IMR-90 (cell line): ENCODE results near the gene MRPS26. TPM values are rescaled to one million over a fixed set of nuclear protein-coding genes. Genes with fewer than 3 reads are reported as not detected.

ENCODE experiments used
- ATAC-seq: fragments of 200-7000 bp; cut with Tn5 transposase; 2 replicates; pipeline ENCODE4 v1.9.1; 2020; ENCODE audit warnings: low read depth, mild to moderate bottlenecking, moderate library complexity
- BruUV-seq: library from RNA; stranded (reverse); fragments of 400-500 nt; replicated peaks from 2 replicates; lab custom pipeline; 2021; lab: Mats Ljungman, UMichigan
- CTCF ChIA-PET: fragments of 300-600 bp; formaldehyde crosslinking; extraction: SDS; loops from one replicate; lab custom pipeline; 2021; ENCODE audit warnings: antibody characterized with exemption; lab: Yijun Ruan, JAX
- POLR2A ChIA-PET: fragments of 300-600 bp; sonication (Branson Sonifier 250); formaldehyde crosslinking; loops from one replicate; lab custom pipeline; 2022; ENCODE audit warnings: antibody characterized with exemption; ENCODE audit not compliant: unreplicated experiment; lab: Charles Lee
- DNase-seq: peaks from one replicate; pipeline ENCODE4 v3.0.0; 2013
- H2AFZ ChIP-seq: replicated peaks from 2 replicates; pipeline ENCODE3; 2013; ENCODE audit warnings: low read length, mild to moderate bottlenecking; ENCODE audit not compliant: poor library complexity
- H2AK5ac ChIP-seq: 2 replicates; pipeline ENCODE4 v1.6.1; 2013; ENCODE audit warnings: low read depth, low read length, inconsistent platforms
- H2AK9ac ChIP-seq: replicated peaks from 2 replicates; pipeline ENCODE3; 2013; ENCODE audit warnings: mild to moderate bottlenecking, low read depth, low read length, moderate library complexity; ENCODE audit not compliant: poor library complexity
- H2BK120ac ChIP-seq: 2 replicates; pipeline ENCODE4 v1.6.1; 2013; ENCODE audit warnings: low read depth, low read length, inconsistent platforms
- H2BK15ac ChIP-seq: 3 replicates; pipeline ENCODE4 v1.6.1; 2013; ENCODE audit warnings: low read depth, low read length, inconsistent platforms
- H2BK20ac ChIP-seq: 2 replicates; pipeline ENCODE4 v1.6.1; 2013; ENCODE audit warnings: low read depth, mild to moderate bottlenecking, inconsistent platforms, low read length, moderate library complexity
- H2BK5ac ChIP-seq: 2 replicates; pipeline ENCODE4 v1.6.1; 2013; ENCODE audit warnings: mild to moderate bottlenecking, low read depth, low read length, inconsistent platforms; ENCODE audit not compliant: poor library complexity, severe bottlenecking
- H3K14ac ChIP-seq: replicated peaks from 2 replicates; pipeline ENCODE4 v1.6.1; 2013; ENCODE audit warnings: low read depth, low read length, inconsistent platforms
- H3K18ac ChIP-seq: 2 replicates; pipeline ENCODE4 v1.6.1; 2013; ENCODE audit warnings: low read depth, low read length, control low read depth
- H3K23ac ChIP-seq: 2 replicates; pipeline ENCODE4 v1.6.1; 2013; ENCODE audit warnings: low read depth, low read length, inconsistent platforms
- H3K27ac ChIP-seq: 2 replicates; pipeline ENCODE4 v1.5.1; 2013; ENCODE audit warnings: mild to moderate bottlenecking, control low read depth, low read length; ENCODE audit not compliant: insufficient read depth
- H3K27me3 ChIP-seq: 2 replicates; pipeline ENCODE4 v1.6.1; 2013; ENCODE audit warnings: low read length; ENCODE audit not compliant: control insufficient read depth, insufficient read depth
- H3K36me3 ChIP-seq: 2 replicates; pipeline ENCODE4 v1.6.1; 2013; ENCODE audit warnings: low read length, mixed read lengths; ENCODE audit not compliant: control insufficient read depth, insufficient read depth
- H3K4ac ChIP-seq: 2 replicates; pipeline ENCODE4 v1.6.1; 2013; ENCODE audit warnings: low read depth, low read length, inconsistent platforms
- H3K4me1 ChIP-seq: 2 replicates; pipeline ENCODE4 v1.6.1; 2013; ENCODE audit warnings: low read length, mixed read lengths; ENCODE audit not compliant: control insufficient read depth, insufficient read depth
- H3K4me2 ChIP-seq: 2 replicates; pipeline ENCODE4 v1.6.1; 2013; ENCODE audit warnings: low read depth, mild to moderate bottlenecking, control low read depth, low read length, moderate library complexity
- H3K4me3 ChIP-seq: 2 replicates; pipeline ENCODE4 v1.5.1; 2013; ENCODE audit warnings: low read depth, mild to moderate bottlenecking, control low read depth, low read length, moderate library complexity; ENCODE audit not compliant: insufficient read depth
- H3K56ac ChIP-seq: 2 replicates; pipeline ENCODE4 v1.6.1; 2013; ENCODE audit warnings: low read length, inconsistent platforms; ENCODE audit not compliant: insufficient read depth; ENCODE audit errors: extremely low read depth
- H3K79me1 ChIP-seq, 2 experiments: 2 replicates each; pipeline ENCODE4 v1.6.1; 2013; ENCODE audit warnings: low read length in 2 of 2, inconsistent platforms in 1 of 2, low read depth in 1 of 2
- H3K9ac ChIP-seq: 2 replicates; pipeline ENCODE4 v1.6.1; 2013; ENCODE audit warnings: low read depth, low read length, control low read depth
- H3K9me1 ChIP-seq: 2 replicates; pipeline ENCODE4 v1.6.1; 2013; ENCODE audit warnings: low read length, inconsistent platforms; ENCODE audit not compliant: insufficient read depth
- H3K9me3 ChIP-seq: 2 replicates; pipeline ENCODE4 v1.6.1; 2013; ENCODE audit warnings: low read length; ENCODE audit not compliant: control insufficient read depth, insufficient read depth
- H4K20me1 ChIP-seq: 2 replicates; pipeline ENCODE4 v1.6.1; 2013; ENCODE audit warnings: low read length, inconsistent platforms; ENCODE audit not compliant: insufficient read depth
- H4K5ac ChIP-seq: 2 replicates; pipeline ENCODE4 v1.6.1; 2013; ENCODE audit warnings: mild to moderate bottlenecking, low read depth, low read length, control low read depth
- H4K8ac ChIP-seq, 2 experiments: 2 replicates each; pipeline ENCODE4 v1.6.1; 2013; ENCODE audit warnings: low read depth in 2 of 2, low read length in 2 of 2, control low read depth in 1 of 2, inconsistent platforms in 1 of 2
- H4K91ac ChIP-seq: 2 replicates; pipeline ENCODE4 v1.6.1; 2013; ENCODE audit warnings: low read depth, low read length, inconsistent platforms; ENCODE audit not compliant: insufficient read depth
- BHLHE40 ChIP-seq: fragments of 150-350 bp; IDR thresholded peaks from 2 replicates; pipeline ENCODE4 v1.6.1; 2016; ENCODE audit warnings: mild to moderate bottlenecking, low read depth, low read length
- CHD1 ChIP-seq: IDR thresholded peaks from 2 replicates; pipeline ENCODE4 v1.6.1; 2012; ENCODE audit warnings: low read depth, low read length, improper control_type of control experiment
- ELK1 ChIP-seq: fragments of 150-350 bp; IDR thresholded peaks from 2 replicates; pipeline ENCODE4 v1.6.1; 2016; ENCODE audit warnings: low read depth, mild to moderate bottlenecking, low read length, moderate library complexity, borderline replicate concordance
- MAFK ChIP-seq: IDR thresholded peaks from 2 replicates; pipeline ENCODE4 v1.6.1; 2012; ENCODE audit warnings: low read depth, low read length, improper control_type of control experiment
- MAZ ChIP-seq: IDR thresholded peaks from 2 replicates; pipeline ENCODE4 v1.6.1; 2012; ENCODE audit warnings: low read depth, mild to moderate bottlenecking, low read length, improper control_type of control experiment, moderate library complexity, borderline replicate concordance
- NFE2L2 ChIP-seq: fragments of 150-350 bp; IDR thresholded peaks from 2 replicates; pipeline ENCODE4 v1.6.1; 2016; ENCODE audit warnings: low read depth, mild to moderate bottlenecking, low read length
- POLR2A ChIP-seq: IDR thresholded peaks from 2 replicates; pipeline ENCODE4 v1.6.1; 2012; ENCODE audit warnings: mild to moderate bottlenecking, low read depth, low read length
- RAD21 ChIP-seq: IDR thresholded peaks from 2 replicates; pipeline ENCODE4 v1.6.1; 2012; ENCODE audit warnings: low read length, improper control_type of control experiment
- RFX5 ChIP-seq: IDR thresholded peaks from 2 replicates; pipeline ENCODE4 v1.8.0; 2012; ENCODE audit warnings: low read depth, mild to moderate bottlenecking, low read length, moderate library complexity
- SMC3 ChIP-seq: fragments of 150-350 bp; IDR thresholded peaks from 2 replicates; pipeline ENCODE4 v1.6.1; 2016; ENCODE audit warnings: low read depth, mild to moderate bottlenecking, antibody characterized with exemption, low read length, moderate library complexity
- USF2 ChIP-seq: fragments of 150-350 bp; IDR thresholded peaks from 2 replicates; pipeline ENCODE4 v1.6.1; 2017; ENCODE audit warnings: mild to moderate bottlenecking, antibody characterized with exemption, low read length, low read depth
- WGBS, 2 experiments: methylation state at CpG; one replicate each; pipeline versions ENCODE4 v1.1.5 to v1.1.7; 2013; ENCODE audit warnings: missing lambda C conversion rate in 2 of 2; ENCODE audit not compliant: insufficient read length in 1 of 2; ENCODE audit errors: extremely low coverage in 2 of 2; 5-methylcytosine and 5-hydroxymethylcytosine counted together
- dilution Hi-C: fragments of 300-500 bp; cut with HindIII; formaldehyde crosslinking; loops from one replicate; pipeline ENCODE4 v1.14.3; 2018; ENCODE audit warnings: low sequenced_read_pairs; ENCODE audit not compliant: unreplicated experiment
- in situ Hi-C: fragments of 300-500 bp; cut with MboI; formaldehyde crosslinking; loops from 3 replicates; pipeline ENCODE4 v1.14.3; 2019; ENCODE audit warnings: low sequenced_read_pairs, inconsistent platforms, mixed read lengths
- intact Hi-C: fragments of 100-400 bp; cut with micrococcal nuclease; formaldehyde crosslinking; loops from 2 replicates; pipeline ENCODE4 v1.10.0; 2022
- polyA plus RNA-seq, 3 experiments: library from polyadenylated mRNA; depleted of rRNA; stranded (reverse); fragments of >200 nt; gene quantifications; 2 replicates each; pipeline ENCODE4 v1.2.3, GENCODE V29; 2012; ENCODE audit warnings: low replicate concordance in 1 of 3
- total RNA-seq: library from RNA; depleted of rRNA; stranded (reverse); fragments of >200 nt; gene quantifications from 2 replicates; pipeline ENCODE4 v1.2.3, GENCODE V29; 2012

Gene MRPS26
- total and polyA plus RNA-seq, 2 of the 4 experiments (the other 2 are of a cell fraction) = 22.2 to 38.6 TPM

GRCh38 chr20:3040086-3040485 is 5.8 kb upstream of the MRPS26 start:
- no peaks in the 10 kb centered on the region for H3K9me3 ChIP-seq
- peaks cover 48% of the 10 kb centered on the region for H3K36me3 ChIP-seq
- no peaks in the 10 kb centered on the region for H3K27me3 ChIP-seq
- no peak overlapping the region for H3K9ac ChIP-seq
- no peak overlapping the region for H4K8ac ChIP-seq
- no peak overlapping the region for H3K4me2 ChIP-seq
- WGBS, 2 experiments = 92% methylated on average over 4 of the region's 8 CpGs; no CpG with 5 or more reads in 1 of the 2 experiments
- no peak overlapping the region for H3K14ac ChIP-seq
- peaks cover 8% of the 10 kb centered on the region for H3K4me1 ChIP-seq
- no peak overlapping the region for H2BK5ac ChIP-seq
- 0 out of 4 replicates have a peak, but pooled peaks cover 0 to 2% of the 10 kb centered on the region in 2 experiments for H3K79me1 ChIP-seq
- intact Hi-C loops = no loop called here
- H4K20me1 ChIP-seq = no peaks in the 10 kb centered on the region
- in situ Hi-C loops = no loop called here
- H4K91ac ChIP-seq = no peak overlapping the region
- H4K5ac ChIP-seq = no peak overlapping the region
- H3K27ac ChIP-seq = no peak overlapping the region
- peaks cover 10% of the 10 kb centered on the region for H3K9me1 ChIP-seq
- H3K4ac ChIP-seq = no peak overlapping the region
- H2AK9ac ChIP-seq = no peak overlapping the region
- BruUV-seq = no TSS peak
- H3K18ac ChIP-seq = no peak overlapping the region
- no peak overlapping the region for H2AK5ac ChIP-seq
- DNase-seq = no peak
- H2BK120ac ChIP-seq = no peak overlapping the region
- no peak overlapping the region for H2BK15ac ChIP-seq
- POLR2A ChIA-PET = no interaction called here
- ATAC-seq = no peak
- no peak for TF ChIP-seq BHLHE40
- TF ChIP-seq MAFK = no peak
- TF ChIP-seq RFX5 = no peak
- TF ChIP-seq MAZ = no peak
- TF ChIP-seq SMC3 = no peak
- no peak for TF ChIP-seq POLR2A
- no peak for TF ChIP-seq USF2
- TF ChIP-seq NFE2L2 = no peak
- no peak for TF ChIP-seq RAD21
- TF ChIP-seq ELK1 = no peak
- TF ChIP-seq CHD1 = no peak
- H3K56ac ChIP-seq = no peak overlapping the region
- no peak overlapping the region for H3K23ac ChIP-seq
- no peak overlapping the region for H2BK20ac ChIP-seq
- no peak overlapping the region for H3K4me3 ChIP-seq
- dilution Hi-C loops = no loop called here
- no peak overlapping the region for H2AFZ ChIP-seq
- CTCF ChIA-PET = no interaction called here
